ENCODE results near the gene FHIT.

FHIT gene

GRCh38 chr3:60770532-60770931 lies 480.7 kb downstream of the FHIT start:
- Histone ChIP-seq H2BK5ac (ENCODE audit: low read length) (no peak overlapping the region), H3K36me3 (ENCODE audit: control insufficient read depth, insufficient read depth, low read length) (no peaks in the 10 kb centered on the region), H3K27ac (ENCODE audit: low read depth, low read length) (no peak overlapping the region), H2BK15ac (replicated peaks; ENCODE audit: low read depth) (no peak overlapping the region), H3K79me1 (ENCODE audit: low read length) (no peaks in the 10 kb centered on the region), H3K9ac (ENCODE audit: low read length) (no peak overlapping the region), H3K4ac (ENCODE audit: low read depth, low read length) (no peak overlapping the region), H3K4me1 (ENCODE audit: control insufficient read depth, low read depth, low read length) (peaks cover 2% of the 10 kb centered on the region), H3K4me3 (ENCODE audit: low read length) (no peak overlapping the region), H3K79me2 (ENCODE audit: control insufficient read depth, insufficient read depth, low read length) (no peaks in the 10 kb centered on the region), H4K5ac (ENCODE audit: low read length) (no peak overlapping the region), H3K56ac (ENCODE audit: low read length) (no peak overlapping the region), H3K27me3 (ENCODE audit: insufficient read depth, low read length, poor library complexity) (no peaks in the 10 kb centered on the region), H4K8ac (ENCODE audit: low read depth, low read length) (no peak overlapping the region), H3K23ac (ENCODE audit: low read length) (no peak overlapping the region), H3K4me2 (ENCODE audit: low read length) (no peak overlapping the region), H2AK5ac (ENCODE audit: low read length) (no peak overlapping the region), H3K18ac (ENCODE audit: low read length) (no peak overlapping the region), H2BK120ac (ENCODE audit: low read depth, low read length) (no peak overlapping the region)
- peak; percentile 73 for DNase-seq
- WGBS (ENCODE audit: extremely low coverage, insufficient coverage, low lambda C conversion rate), result no CpG with 5 or more reads among the region's 1 CpG

GRCh38 chr3:60767536-60767935 lies 483.7 kb downstream of the FHIT start:
- no CpG with 5 or more reads among the region's 3 CpGs for WGBS (ENCODE audit: extremely low coverage, insufficient coverage, low lambda C conversion rate)
- Histone ChIP-seq H2BK120ac (ENCODE audit: low read depth, low read length) (no peak overlapping the region), H3K56ac (ENCODE audit: low read length) (no peak overlapping the region), H3K4me2 (ENCODE audit: low read length) (no peak overlapping the region), H3K27me3 (ENCODE audit: insufficient read depth, low read length, poor library complexity) (no peaks in the 10 kb centered on the region), H3K4me3 (ENCODE audit: low read length) (no peak overlapping the region), H3K79me2 (ENCODE audit: control insufficient read depth, insufficient read depth, low read length) (no peaks in the 10 kb centered on the region), H3K79me1 (ENCODE audit: low read length) (no peaks in the 10 kb centered on the region), H3K4me1 (ENCODE audit: control insufficient read depth, low read depth, low read length) (peaks cover 2% of the 10 kb centered on the region), H3K36me3 (ENCODE audit: control insufficient read depth, insufficient read depth, low read length) (no peaks in the 10 kb centered on the region), H3K23ac (ENCODE audit: low read length) (no peak overlapping the region), H3K4ac (ENCODE audit: low read depth, low read length) (peak overlapping the region; percentile 24), H2BK5ac (ENCODE audit: low read length) (no peak overlapping the region), H4K5ac (ENCODE audit: low read length) (no peak overlapping the region), H2AK5ac (ENCODE audit: low read length) (no peak overlapping the region), H3K18ac (ENCODE audit: low read length) (no peak overlapping the region), H3K27ac (ENCODE audit: low read depth, low read length) (no peak overlapping the region), H2BK15ac (replicated peaks; ENCODE audit: low read depth) (no peak overlapping the region), H3K9ac (ENCODE audit: low read length) (no peak overlapping the region), H4K8ac (ENCODE audit: low read depth, low read length) (no peak overlapping the region)
- no peak for DNase-seq

GRCh38 chr3:60765776-60766175 lies 485.5 kb downstream of the FHIT start:
- no CpG with 5 or more reads among the region's 3 CpGs for WGBS (ENCODE audit: extremely low coverage, insufficient coverage, low lambda C conversion rate)
- Histone ChIP-seq H3K79me2 (ENCODE audit: control insufficient read depth, insufficient read depth, low read length) (no peaks in the 10 kb centered on the region), H3K23ac (ENCODE audit: low read length) (no peak overlapping the region), H2AK5ac (ENCODE audit: low read length) (no peak overlapping the region), H3K27ac (ENCODE audit: low read depth, low read length) (no peak overlapping the region), H3K4me1 (ENCODE audit: control insufficient read depth, low read depth, low read length) (no peaks in the 10 kb centered on the region), H2BK120ac (ENCODE audit: low read depth, low read length) (no peak overlapping the region), H3K56ac (ENCODE audit: low read length) (no peak overlapping the region), H3K79me1 (ENCODE audit: low read length) (no peaks in the 10 kb centered on the region), H4K5ac (ENCODE audit: low read length) (no peak overlapping the region), H3K9ac (ENCODE audit: low read length) (no peak overlapping the region), H3K4me3 (ENCODE audit: low read length) (no peak overlapping the region), H2BK15ac (replicated peaks; ENCODE audit: low read depth) (no peak overlapping the region), H3K36me3 (ENCODE audit: control insufficient read depth, insufficient read depth, low read length) (no peaks in the 10 kb centered on the region), H3K4ac (ENCODE audit: low read depth, low read length) (no peak overlapping the region), H2BK5ac (ENCODE audit: low read length) (no peak overlapping the region), H3K27me3 (ENCODE audit: insufficient read depth, low read length, poor library complexity) (no peaks in the 10 kb centered on the region), H3K4me2 (ENCODE audit: low read length) (no peak overlapping the region), H3K18ac (ENCODE audit: low read length) (no peak overlapping the region), H4K8ac (ENCODE audit: low read depth, low read length) (no peak overlapping the region)
- DNase-seq, result no peak

GRCh38 chr3:60764870-60765269 lies 486.4 kb downstream of the FHIT start:
- Histone ChIP-seq H3K27me3 (ENCODE audit: insufficient read depth, low read length, poor library complexity) (no peaks in the 10 kb centered on the region), H2BK15ac (replicated peaks; ENCODE audit: low read depth) (no peak overlapping the region), H3K23ac (ENCODE audit: low read length) (no peak overlapping the region), H2AK5ac (ENCODE audit: low read length) (no peak overlapping the region), H3K56ac (ENCODE audit: low read length) (no peak overlapping the region), H3K4me3 (ENCODE audit: low read length) (no peak overlapping the region), H3K27ac (ENCODE audit: low read depth, low read length) (no peak overlapping the region), H3K79me2 (ENCODE audit: control insufficient read depth, insufficient read depth, low read length) (no peaks in the 10 kb centered on the region), H4K8ac (ENCODE audit: low read depth, low read length) (no peak overlapping the region), H3K36me3 (ENCODE audit: control insufficient read depth, insufficient read depth, low read length) (no peaks in the 10 kb centered on the region), H3K9ac (ENCODE audit: low read length) (no peak overlapping the region), H3K4me1 (ENCODE audit: control insufficient read depth, low read depth, low read length) (no peaks in the 10 kb centered on the region), H3K79me1 (ENCODE audit: low read length) (no peaks in the 10 kb centered on the region), H3K18ac (ENCODE audit: low read length) (no peak overlapping the region), H3K4ac (ENCODE audit: low read depth, low read length) (no peak overlapping the region), H2BK5ac (ENCODE audit: low read length) (no peak overlapping the region), H2BK120ac (ENCODE audit: low read depth, low read length) (no peak overlapping the region), H4K5ac (ENCODE audit: low read length) (no peak overlapping the region), H3K4me2 (ENCODE audit: low read length) (no peak overlapping the region)
- no CpG with 5 or more reads among the region's 2 CpGs for WGBS (ENCODE audit: extremely low coverage, insufficient coverage, low lambda C conversion rate)
- DNase-seq, result no peak

- no peak for DNase-seq
Measured at GRCh38 chr3:60760145-60760544, 491.1 kb downstream of the FHIT start.

GRCh38 chr3:60759439-60759838 lies 491.8 kb downstream of the FHIT start:
- H3K4me3 ChIP-seq (ENCODE audit: low read length), result no peak overlapping the region
- no CpG with 5 or more reads among the region's 3 CpGs for WGBS (ENCODE audit: extremely low coverage, insufficient coverage, low lambda C conversion rate)
- no peak overlapping the region for H3K56ac ChIP-seq (ENCODE audit: low read length)
- H3K4me2 ChIP-seq (ENCODE audit: low read length), result no peak overlapping the region
- H3K27ac ChIP-seq (ENCODE audit: low read depth, low read length), result no peak overlapping the region
- no peak overlapping the region for H2BK5ac ChIP-seq (ENCODE audit: low read length)
- H3K9ac ChIP-seq (ENCODE audit: low read length), result no peak overlapping the region
- H3K79me2 ChIP-seq (ENCODE audit: control insufficient read depth, insufficient read depth, low read length), result no peaks in the 10 kb centered on the region
- H3K23ac ChIP-seq (ENCODE audit: low read length), result no peak overlapping the region
- H3K18ac ChIP-seq (ENCODE audit: low read length), result no peak overlapping the region
- H2BK120ac ChIP-seq (ENCODE audit: low read depth, low read length), result no peak overlapping the region
- no peak overlapping the region for H4K8ac ChIP-seq (ENCODE audit: low read depth, low read length)
- no peak overlapping the region for H4K5ac ChIP-seq (ENCODE audit: low read length)
- H3K27me3 ChIP-seq (ENCODE audit: insufficient read depth, low read length, poor library complexity), result no peaks in the 10 kb centered on the region
- H3K4ac ChIP-seq (ENCODE audit: low read depth, low read length), result no peak overlapping the region
- H2BK15ac ChIP-seq (replicated peaks; ENCODE audit: low read depth), result no peak overlapping the region
- no peak for DNase-seq
- peaks cover 6% of the 10 kb centered on the region for H3K4me1 ChIP-seq (ENCODE audit: control insufficient read depth, low read depth, low read length)
- H2AK5ac ChIP-seq (ENCODE audit: low read length), result no peak overlapping the region
- H3K79me1 ChIP-seq (ENCODE audit: low read length), result no peaks in the 10 kb centered on the region
- no peaks in the 10 kb centered on the region for H3K36me3 ChIP-seq (ENCODE audit: control insufficient read depth, insufficient read depth, low read length)

More at GRCh38 chr3:60760145-60760544, 491.1 kb downstream of the FHIT start:
- Histone ChIP-seq H3K4me1 (ENCODE audit: control insufficient read depth, low read depth, low read length) (peaks cover 6% of the 10 kb centered on the region), H3K27ac (ENCODE audit: low read depth, low read length) (no peak overlapping the region), H4K8ac (ENCODE audit: low read depth, low read length) (no peak overlapping the region), H3K79me2 (ENCODE audit: control insufficient read depth, insufficient read depth, low read length) (no peaks in the 10 kb centered on the region), H2BK120ac (ENCODE audit: low read depth, low read length) (no peak overlapping the region), H3K18ac (ENCODE audit: low read length) (no peak overlapping the region), H4K5ac (ENCODE audit: low read length) (no peak overlapping the region), H3K4ac (ENCODE audit: low read depth, low read length) (no peak overlapping the region), H2BK5ac (ENCODE audit: low read length) (peak overlapping the region; percentile 34), H2BK15ac (replicated peaks; ENCODE audit: low read depth) (no peak overlapping the region), H3K36me3 (ENCODE audit: control insufficient read depth, insufficient read depth, low read length) (no peaks in the 10 kb centered on the region), H2AK5ac (ENCODE audit: low read length) (peak overlapping the region; percentile 56), H3K23ac (ENCODE audit: low read length) (no peak overlapping the region), H3K79me1 (ENCODE audit: low read length) (no peaks in the 10 kb centered on the region), H3K9ac (ENCODE audit: low read length) (no peak overlapping the region), H3K56ac (ENCODE audit: low read length) (no peak overlapping the region), H3K27me3 (ENCODE audit: insufficient read depth, low read length, poor library complexity) (no peaks in the 10 kb centered on the region), H3K4me3 (ENCODE audit: low read length) (no peak overlapping the region), H3K4me2 (ENCODE audit: low read length) (no peak overlapping the region)
- no CpG with 5 or more reads among the region's 3 CpGs for WGBS (ENCODE audit: extremely low coverage, insufficient coverage, low lambda C conversion rate)
